Stimulated activated CD4-positive, alpha-beta T cell treated with anti-CD3 and anti-CD28 coated beads, Interleukin-1b, Interleukin-23, amount 100 ng/mL, for 24 hours (primary cell): ENCODE results near the gene AFMID.

Experiments used
- DNase-seq, 4 experiments: peaks; one replicate each; pipeline ENCODE4 v3.0.0-alpha.2; 2020; ENCODE audit warnings: low read depth in 4 of 4, low spot score in 1 of 4

AFMID gene

DNA sequence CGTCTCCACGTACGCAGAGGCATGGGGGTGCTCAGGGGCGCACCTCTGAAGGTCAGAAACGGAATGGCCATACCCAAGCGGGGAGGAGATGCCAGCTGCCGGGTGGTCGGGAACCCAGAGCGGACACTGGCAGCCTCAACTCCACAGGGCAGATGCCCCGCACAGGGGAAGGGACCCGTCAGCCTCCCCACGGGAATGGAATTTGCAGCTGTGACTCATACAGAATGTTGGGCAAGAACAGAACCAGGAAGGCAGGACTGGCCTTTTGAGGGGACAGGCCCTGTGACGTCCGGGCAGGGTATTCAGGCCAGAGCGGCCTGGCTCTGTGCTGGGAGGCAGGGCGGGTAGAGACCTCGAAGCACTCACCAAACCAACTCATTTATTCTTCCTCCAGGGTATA lies 7.8 kb upstream of the AFMID start:
- DNase-seq: no peak

DNA sequence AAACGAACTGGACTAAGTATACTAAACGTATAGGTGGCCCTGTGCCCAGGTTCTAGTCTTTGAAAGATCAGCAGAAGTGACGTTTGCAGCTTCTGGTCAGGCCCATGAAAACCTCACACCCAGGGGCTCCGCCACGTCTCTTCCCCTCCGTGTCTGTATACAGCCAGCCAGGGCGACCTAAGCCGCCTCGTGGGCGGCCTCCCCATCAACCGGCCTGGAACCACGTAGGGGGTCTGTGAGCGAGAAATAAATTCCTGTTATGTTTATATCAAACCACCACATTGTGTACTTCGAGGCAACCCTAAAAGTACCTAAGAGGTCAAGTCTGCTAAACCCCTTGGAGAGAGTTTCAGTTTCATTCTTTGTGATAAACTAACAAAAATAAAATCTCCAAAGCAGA lies 7.1 kb upstream of the AFMID start:
- DNase-seq: no peak

DNA sequence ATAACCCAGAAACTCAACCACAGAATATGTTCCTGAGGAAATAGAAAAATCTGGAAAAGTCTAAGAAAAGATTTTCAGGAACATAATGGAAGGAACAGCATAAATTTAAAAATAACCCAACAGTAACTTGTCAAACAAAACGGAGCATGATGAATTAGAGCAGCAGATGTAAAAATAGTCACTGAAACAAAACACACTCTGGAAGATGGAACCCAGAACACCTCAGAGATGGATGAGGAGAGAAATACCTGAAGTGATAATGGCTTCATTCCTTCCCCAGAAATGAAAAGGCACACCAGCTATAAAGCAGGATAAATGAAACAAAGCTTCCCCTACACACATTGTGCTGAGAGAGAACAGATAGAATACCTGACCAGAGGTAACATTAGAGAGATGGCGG lies 6.7 kb upstream of the AFMID start:
- DNase-seq: no peak

DNA sequence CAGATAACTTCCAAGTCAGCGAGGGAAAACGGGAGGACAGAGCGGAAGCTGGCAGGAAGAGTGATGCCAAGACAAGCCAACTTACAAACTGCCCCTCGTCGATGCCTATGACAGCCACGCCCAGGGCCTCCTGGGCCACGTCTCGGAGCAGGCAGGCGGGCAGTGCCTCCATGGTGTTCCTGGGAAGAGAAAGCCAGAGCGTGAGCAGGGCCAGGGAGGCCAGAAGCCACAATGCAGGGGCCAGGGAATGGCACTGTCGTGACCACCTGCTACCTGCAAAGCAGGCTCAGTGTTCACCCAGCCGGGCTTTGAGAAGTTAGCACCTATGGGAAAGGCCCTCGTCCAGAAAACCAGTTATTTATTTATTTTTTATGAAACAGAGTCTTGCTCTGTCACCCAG lies 4.7 kb upstream of the AFMID start:
- DNase-seq: no peak

DNA sequence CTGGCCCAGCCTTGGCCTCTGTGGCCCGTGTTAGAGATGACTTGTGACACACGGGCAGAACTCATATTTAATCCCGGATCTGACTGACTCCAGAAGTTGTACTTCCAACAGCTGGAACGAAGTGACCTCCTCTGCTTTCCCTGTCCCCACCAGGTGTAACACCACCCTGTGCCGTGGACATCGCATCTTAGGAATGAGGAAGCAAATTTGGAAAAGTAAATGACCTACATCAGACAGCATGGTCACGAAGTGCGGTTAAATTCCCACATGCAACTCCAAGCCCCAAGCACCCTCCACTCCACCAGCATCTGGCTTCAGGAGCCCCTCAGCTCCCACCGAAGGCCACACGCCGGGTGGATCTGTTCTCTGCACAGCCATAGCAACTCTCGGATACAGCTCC lies 3.2 kb upstream of the AFMID start:
- DNase-seq: no peak

DNA sequence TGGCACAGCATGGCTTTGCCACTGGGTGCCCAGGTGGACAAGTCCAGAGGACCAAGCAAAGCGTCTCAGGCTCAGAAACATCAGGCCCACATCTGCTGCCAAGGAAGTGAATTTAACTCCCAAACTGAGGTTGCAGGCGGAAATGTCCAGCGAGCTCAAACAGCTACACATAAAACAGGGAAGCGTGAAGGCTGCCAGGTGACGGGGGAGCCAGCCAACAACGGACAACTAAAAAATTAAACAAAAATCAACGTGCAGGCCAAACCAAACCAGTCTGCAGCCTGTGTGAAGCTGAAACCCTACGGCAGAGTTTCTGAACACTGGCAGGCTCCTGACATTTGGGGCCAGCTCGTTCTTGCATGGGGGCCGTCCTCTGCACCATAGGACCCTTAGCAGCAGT lies 2.8 kb upstream of the AFMID start:
- DNase-seq: no peak

DNA sequence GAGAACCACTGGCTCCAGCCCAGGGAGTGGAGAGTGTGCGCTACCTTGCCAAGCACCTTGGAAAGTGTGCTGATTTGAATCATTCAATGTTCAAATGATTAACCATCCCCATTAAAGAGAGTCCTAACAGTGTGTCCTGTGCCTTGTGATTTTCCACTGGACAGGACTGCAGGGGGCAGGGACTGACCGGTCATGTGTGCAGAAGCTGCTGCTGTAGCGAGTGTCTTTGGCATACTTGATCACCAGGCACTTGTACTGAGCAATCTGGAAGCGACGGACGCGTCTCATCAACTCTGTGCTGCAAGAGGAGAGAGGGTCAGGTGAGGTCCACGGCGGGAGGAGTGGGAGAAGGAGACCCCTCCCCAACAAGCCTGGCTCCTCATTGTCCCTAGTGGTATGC lies 2.3 kb upstream of the AFMID start:
- DNase-seq: no peak

DNA sequence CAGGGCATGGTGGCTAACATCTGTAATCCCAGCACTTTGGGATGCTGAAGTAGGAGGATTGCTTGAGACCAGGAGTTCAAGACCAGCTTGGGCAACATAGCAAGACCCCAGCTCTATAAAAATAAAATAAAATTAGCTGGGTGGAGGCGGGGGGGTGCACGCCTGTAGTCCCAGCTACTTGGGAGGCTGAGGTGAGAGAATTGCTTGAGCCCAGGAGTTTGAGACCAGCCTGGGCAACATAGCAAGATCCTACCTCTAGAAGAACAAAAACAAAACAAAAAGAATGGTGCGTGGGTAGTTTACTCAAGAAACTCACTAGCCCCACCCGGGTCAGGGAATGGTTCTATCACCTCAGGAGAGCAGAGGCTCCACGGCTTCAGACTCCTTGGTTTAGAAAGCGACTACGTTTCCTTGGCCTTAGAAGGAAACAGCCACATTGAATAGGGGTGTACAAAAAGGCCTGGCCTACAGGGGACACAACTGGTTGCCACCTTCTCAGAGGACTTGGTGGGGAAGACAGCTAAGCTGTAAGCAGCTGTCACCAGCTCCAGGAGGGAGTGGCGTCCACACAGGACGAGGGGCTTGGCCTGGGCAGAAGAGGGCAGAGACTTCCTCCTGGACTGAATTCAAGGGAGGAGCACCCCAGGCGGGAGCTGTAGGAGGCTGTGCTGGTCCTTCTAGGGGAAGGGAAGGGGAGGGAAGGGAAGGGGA lies 1.0 kb upstream of the AFMID start:
- DNase-seq: no peak

DNA sequence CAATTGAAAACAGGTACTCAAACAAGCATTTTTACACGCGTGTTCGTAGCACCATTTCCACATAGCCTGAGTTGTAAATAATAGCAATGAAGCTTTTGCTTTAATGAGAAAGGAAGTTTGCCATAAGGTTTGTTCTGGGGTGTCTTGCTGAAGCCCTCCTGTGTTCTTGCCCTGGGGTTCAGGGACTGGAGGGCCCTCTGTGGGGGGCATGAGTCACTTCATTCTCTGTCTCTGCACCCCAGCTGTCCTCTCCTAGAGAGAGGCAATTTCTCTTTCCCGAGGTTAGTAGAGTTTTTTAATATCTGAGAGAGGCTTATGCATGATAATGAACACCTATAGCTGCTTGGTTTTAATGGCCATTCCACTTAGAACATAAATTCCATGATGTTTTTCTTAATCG lies 9.6 kb downstream of the AFMID start:
- DNase-seq: no peak

DNA sequence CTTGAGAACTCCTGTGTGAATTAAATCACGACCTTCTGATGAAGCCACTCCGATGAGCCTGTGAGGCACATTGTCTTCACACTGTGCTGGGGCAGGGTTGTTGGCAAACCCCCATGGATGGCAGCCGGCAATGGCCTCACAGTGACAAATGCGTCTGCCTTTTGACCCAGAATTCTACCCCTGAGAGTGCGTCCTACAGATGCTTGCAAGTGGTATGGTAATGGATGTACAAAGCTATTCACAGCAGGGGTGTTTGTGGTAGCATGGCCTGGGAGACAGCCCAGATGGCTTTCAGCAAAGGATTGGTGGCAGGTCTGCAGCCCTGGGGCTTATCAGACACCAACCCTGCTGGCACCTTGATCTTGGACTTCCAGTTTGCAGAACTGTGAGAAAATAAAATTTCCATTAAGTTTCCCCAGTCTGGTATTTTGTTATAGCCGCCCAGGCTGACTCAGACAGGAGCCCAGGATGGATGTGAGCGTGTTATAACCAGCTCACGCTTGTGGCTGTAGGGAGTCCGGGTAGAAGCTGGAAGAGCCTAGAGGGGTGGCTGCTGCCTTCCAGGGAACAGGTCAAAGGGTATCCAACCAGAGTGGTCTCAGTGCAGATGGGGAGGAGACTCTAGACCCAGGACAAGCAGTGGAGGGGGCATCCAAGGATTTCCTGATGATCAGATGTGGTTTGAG lies 10.1 kb downstream of the AFMID start:
- DNase-seq: no peak

DNA sequence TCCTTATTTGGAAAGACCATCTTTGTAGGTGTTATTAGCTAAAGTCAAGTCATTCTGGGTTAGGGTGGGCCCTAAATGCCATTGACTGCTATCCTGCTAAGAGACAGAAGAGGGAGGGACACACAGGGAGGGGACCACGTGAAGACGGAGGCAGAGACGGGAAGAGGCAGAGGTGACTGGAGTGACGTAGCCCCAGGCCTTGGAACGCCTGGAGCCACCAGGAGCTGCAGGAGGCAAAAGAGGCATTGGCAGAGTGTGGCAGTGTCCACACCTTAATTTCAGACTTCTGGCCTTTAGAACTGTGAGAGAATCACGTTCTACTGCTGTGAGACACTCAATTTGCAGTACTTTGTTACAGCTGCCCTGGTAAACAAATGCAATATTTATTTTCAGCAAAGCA lies 13.3 kb downstream of the AFMID start:
- DNase-seq: no peak

DNA sequence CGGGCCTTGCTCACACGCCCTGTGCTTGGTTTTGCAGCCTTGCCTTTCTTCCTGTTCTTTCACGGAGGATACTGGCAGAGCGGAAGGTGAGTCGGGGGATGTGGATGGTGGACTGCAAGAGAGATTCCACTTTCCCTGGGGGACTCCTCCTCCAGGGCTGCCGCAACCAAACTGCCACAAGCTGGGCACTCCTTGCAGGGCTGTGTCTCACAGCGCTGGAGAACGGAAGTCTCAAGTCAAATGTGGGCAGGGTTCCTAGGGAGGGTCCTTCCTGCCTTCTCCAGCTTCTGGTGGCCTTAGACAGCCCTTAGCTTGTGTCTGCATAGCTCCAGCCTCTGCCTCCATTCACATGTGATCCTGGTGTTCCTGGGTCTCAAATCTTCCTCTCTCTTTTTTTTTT lies 15.5 kb downstream of the AFMID start:
- DNase-seq: no peak

DNA sequence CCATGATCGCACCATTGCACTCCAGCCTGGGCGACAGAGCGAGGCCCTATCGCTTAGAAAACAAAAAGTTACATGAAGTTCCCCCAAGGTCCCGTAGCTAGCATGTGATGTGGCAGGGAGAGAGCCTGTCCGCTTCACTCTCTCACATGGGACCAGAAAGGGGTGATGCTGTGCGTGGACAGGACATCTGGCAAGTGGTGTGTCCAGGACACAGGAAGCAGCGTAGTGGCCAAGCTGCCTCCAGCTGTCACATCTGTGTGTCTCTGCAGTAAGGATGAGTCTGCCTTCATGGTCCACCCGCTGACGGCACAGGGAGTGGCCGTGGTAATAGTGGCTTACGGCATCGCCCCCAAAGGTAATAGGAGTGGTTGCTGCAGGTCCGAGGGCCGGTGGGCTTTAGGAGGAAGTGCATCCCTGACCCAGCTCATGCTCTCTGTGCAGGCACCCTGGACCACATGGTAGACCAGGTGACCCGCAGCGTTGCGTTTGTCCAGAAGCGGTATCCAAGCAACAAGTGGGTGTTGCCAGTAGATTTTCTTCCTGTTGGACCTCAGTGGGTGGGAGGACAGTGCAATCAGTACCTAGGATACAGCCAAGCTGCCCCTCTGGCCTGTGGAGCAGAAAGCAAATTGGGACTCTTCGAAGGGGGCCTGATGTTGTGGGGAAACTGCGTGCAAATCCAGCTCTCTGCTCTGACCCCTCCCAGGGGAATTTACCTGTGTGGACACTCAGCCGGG lies 17.4 kb downstream of the AFMID start:
- no peak for DNase-seq

DNA sequence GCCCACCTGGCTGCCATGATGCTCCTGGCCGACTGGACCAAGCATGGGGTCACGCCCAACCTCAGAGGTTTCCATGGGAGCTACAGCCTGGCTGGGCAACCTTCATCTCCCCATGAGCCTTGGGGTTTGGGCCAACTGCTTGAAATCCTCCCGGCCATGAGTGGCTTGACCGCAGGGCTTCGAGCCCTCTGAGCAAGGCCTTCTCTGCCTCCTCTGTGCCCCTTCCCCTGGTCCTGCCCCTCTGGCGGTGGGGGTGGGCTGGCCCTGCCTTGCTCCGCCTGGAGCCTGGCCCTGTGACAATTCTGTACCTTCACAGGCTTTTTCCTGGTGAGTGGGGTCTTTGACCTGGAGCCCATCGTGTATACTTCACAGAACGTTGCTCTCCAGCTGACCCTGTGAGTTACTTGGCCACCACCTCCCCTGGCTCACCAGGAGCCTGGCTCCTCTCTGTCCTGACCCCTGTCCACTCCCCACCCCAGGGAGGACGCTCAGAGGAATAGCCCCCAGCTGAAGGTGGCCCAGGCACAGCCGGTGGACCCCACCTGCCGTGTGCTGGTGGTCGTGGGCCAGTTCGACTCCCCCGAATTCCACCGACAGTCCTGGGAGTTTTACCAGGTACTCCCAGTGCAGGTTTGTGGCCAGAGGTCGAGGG lies 18.1 kb downstream of the AFMID start:
- no peak for DNase-seq

DNA sequence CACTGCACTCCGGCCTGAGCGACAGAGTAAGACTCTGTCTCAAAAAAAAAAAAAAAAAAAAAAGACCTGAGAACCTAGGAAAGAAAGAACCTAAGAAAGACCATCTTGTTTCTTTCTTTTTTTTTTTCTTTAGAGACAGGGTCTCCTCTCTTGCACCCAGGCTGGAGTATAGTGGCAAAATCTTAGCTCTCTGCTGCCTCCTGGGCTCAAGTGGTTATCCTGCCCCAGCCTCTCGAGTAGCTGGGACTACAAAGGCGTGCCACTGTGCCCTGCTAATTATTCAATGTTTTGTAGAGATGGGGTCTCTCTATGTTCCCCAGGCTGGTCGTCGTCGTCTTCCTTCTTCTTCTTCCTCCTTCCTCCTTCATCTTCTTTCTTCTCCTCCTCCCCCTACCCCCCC lies 19.1 kb downstream of the AFMID start:
- DNase-seq: no peak

DNA sequence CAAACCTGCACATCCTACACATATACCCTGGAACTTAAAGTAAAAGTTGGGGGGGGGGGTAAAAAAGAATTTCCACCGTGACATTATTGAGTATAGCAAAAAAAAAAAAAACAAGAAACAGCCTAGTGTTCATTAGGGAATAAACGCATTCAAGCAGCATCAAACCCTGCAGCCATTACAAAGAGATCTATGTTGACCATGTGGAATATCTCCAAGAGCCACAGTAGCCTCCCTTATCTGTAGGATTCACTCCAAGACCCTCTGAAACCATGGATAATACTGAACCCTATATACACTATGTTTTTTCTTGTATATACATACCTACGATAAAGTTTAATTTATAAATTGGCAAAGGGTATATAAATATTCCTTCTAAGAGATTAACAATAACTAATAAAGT lies 21.3 kb downstream of the AFMID start:
- DNase-seq: no peak

DNA sequence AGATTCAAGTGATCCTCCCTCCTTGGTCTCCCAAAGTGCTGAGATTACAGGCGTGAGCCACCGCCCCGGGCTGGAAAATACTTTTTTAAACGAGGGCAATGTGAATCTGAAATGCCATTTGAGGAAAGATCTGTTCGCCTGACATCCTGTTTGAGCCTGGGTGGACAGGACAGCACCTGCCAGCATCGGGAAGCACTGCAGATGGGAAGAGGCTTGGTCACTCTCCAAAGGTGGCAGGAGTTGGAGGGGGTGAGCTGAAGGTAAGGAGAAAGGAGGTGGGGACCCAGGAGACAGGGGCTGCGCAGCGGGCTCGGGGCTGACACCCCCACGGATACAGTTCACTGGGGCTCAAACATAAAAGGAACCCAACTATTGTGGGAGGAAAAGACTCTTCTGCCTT lies 22.9 kb downstream of the AFMID start:
- DNase-seq: no peak

DNA sequence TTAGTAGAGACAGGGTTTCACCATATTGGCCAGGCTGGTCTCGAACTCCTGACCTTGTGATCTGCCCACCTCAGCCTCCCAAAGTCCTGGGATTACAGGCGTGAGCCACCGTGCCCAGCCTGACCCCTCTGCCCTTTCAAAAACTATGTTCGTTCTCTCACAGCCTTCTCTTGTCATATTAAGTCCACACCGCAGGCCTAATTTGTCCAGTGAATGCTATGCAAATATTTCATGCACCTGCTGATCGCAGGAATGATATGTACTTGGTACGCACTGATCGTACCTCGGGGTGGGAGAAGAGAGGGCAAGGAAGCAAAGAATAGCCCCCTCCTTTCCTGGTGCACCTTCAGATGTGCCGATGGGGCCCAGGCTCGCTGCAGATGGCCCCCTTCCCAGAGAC lies 23.9 kb downstream of the AFMID start:
- DNase-seq: no peak

DNA sequence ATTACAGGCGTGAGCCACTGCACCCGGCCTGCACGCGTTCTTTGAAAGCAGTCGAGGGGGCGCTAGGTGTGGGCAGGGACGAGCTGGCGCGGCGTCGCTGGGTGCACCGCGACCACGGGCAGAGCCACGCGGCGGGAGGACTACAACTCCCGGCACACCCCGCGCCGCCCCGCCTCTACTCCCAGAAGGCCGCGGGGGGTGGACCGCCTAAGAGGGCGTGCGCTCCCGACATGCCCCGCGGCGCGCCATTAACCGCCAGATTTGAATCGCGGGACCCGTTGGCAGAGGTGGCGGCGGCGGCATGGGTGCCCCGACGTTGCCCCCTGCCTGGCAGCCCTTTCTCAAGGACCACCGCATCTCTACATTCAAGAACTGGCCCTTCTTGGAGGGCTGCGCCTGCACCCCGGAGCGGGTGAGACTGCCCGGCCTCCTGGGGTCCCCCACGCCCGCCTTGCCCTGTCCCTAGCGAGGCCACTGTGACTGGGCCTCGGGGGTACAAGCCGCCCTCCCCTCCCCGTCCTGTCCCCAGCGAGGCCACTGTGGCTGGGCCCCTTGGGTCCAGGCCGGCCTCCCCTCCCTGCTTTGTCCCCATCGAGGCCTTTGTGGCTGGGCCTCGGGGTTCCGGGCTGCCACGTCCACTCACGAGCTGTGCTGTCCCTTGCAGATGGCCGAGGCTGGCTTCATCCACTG lies 27.0 kb downstream of the AFMID start, which contains the start of gene BIRC5:
Gene BIRC5 (plus strand): TSS at position 238 of the 690 bp plus-strand sequence. CDS start 64 bp downstream, at position 302.
- DNase-seq: peak; percentile 86 to 92 (median 90)

DNA sequence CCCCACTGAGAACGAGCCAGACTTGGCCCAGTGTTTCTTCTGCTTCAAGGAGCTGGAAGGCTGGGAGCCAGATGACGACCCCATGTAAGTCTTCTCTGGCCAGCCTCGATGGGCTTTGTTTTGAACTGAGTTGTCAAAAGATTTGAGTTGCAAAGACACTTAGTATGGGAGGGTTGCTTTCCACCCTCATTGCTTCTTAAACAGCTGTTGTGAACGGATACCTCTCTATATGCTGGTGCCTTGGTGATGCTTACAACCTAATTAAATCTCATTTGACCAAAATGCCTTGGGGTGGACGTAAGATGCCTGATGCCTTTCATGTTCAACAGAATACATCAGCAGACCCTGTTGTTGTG lies 27.5 kb downstream of the AFMID start:
- DNase-seq: no peak

DNA sequence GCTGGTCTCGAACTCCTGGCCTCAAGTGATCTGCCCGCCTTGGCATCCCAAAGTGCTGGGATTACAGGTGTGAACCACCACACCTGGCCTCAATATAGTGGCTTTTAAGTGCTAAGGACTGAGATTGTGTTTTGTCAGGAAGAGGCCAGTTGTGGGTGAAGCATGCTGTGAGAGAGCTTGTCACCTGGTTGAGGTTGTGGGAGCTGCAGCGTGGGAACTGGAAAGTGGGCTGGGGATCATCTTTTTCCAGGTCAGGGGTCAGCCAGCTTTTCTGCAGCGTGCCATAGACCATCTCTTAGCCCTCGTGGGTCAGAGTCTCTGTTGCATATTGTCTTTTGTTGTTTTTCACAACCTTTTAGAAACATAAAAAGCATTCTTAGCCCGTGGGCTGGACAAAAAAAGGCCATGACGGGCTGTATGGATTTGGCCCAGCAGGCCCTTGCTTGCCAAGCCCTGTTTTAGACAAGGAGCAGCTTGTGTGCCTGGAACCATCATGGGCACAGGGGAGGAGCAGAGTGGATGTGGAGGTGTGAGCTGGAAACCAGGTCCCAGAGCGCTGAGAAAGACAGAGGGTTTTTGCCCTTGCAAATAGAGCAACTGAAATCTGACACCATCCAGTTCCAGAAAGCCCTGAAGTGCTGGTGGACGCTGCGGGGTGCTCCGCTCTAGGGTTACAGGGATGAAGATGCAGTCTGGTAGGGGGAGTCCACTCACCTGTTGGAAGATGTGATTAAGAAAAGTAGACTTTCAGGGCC lies 32.4 kb downstream of the AFMID start:
- no peak for DNase-seq
